Neural cell (in vitro differentiated cells): ENCODE measurements around the gene KATNAL1. TPM values are rescaled to one million over a fixed set of nuclear protein-coding genes. Genes with fewer than 3 reads are reported as not detected.

ENCODE experiments used
- H2AFZ ChIP-seq: fragments of 200-600, 300-800 bp; sonication (generic), shearing (Covaris generic); 2 replicates; pipeline ENCODE4 v1.6.0; 2014; ENCODE audit warnings: low read depth, mild to moderate bottlenecking, antibody characterized with exemption, low read length, moderate library complexity
- H3F3A ChIP-seq: fragments of 200-600 bp; shearing (Covaris generic); 2 replicates; pipeline ENCODE4 v1.6.1; 2016; ENCODE audit warnings: mild to moderate bottlenecking, moderate library complexity, mixed read lengths, antibody characterized with exemption, low read length; ENCODE audit not compliant: insufficient read depth, poor library complexity, severe bottlenecking
- H3K27ac ChIP-seq: fragments of 200-600, 300-800 bp; sonication (generic), shearing (Covaris generic); 2 replicates; pipeline ENCODE4 v1.5.1; 2014; ENCODE audit warnings: mild to moderate bottlenecking, low read length, moderate library complexity
- H3K27me3 ChIP-seq: fragments of 300-800, 200-600 bp; sonication (generic), shearing (Covaris generic); 2 replicates; pipeline ENCODE4 v1.6.0; 2014; ENCODE audit warnings: mild to moderate bottlenecking, low read depth, low read length, moderate library complexity; ENCODE audit not compliant: insufficient read depth
- H3K36me3 ChIP-seq: fragments of 300-800, 200-600 bp; sonication (generic), shearing (Covaris generic); 2 replicates; pipeline ENCODE4 v1.5.1; 2014; ENCODE audit warnings: mild to moderate bottlenecking, antibody characterized with exemption, low read length, moderate library complexity; ENCODE audit not compliant: insufficient read depth
- H3K4me2 ChIP-seq: fragments of 300-800, 200-600 bp; sonication (generic), shearing (Covaris generic); 2 replicates; pipeline ENCODE4 v1.6.0; 2014; ENCODE audit warnings: mild to moderate bottlenecking, low read length
- H3K4me3 ChIP-seq: fragments of 300-800, 200-600 bp; sonication (generic), shearing (Covaris generic); 2 replicates; pipeline ENCODE4 v1.5.1; 2014; ENCODE audit warnings: mild to moderate bottlenecking, low read length, moderate library complexity
- H3K79me2 ChIP-seq: fragments of 200-600 bp; shearing (Covaris generic); replicated peaks from 2 replicates; pipeline ENCODE4 v1.6.0; 2014; ENCODE audit warnings: mild to moderate bottlenecking, low read length, moderate library complexity; ENCODE audit not compliant: insufficient read depth
- H3K9ac ChIP-seq: fragments of 300-800, 200-600 bp; sonication (generic), shearing (Covaris generic); 2 replicates; pipeline ENCODE4 v1.6.1; 2016; ENCODE audit warnings: mild to moderate bottlenecking, low read length, mixed read lengths
- H3K9me2 ChIP-seq: fragments of 200-600 bp; shearing (Covaris generic); 2 replicates; pipeline ENCODE4 v1.6.1; 2016; ENCODE audit warnings: mild to moderate bottlenecking, low read length, mixed read lengths; ENCODE audit not compliant: insufficient read depth
- H3K9me3 ChIP-seq: fragments of 200-600, 300-800 bp; sonication (generic), shearing (Covaris generic); 2 replicates; pipeline ENCODE4 v1.6.1; 2016; ENCODE audit warnings: mild to moderate bottlenecking, mixed run types, low read length, moderate library complexity, mixed read lengths
- H4K20me1 ChIP-seq: fragments of 200-600 bp; shearing (Covaris generic); 2 replicates; pipeline ENCODE4 v1.6.1; 2016; ENCODE audit warnings: mild to moderate bottlenecking, mixed run types; ENCODE audit not compliant: insufficient read depth
- EP300 ChIP-seq: fragments of 450-650 bp; conservative IDR thresholded peaks from 2 replicates; pipeline ENCODE4 v1.6.1; 2014; ENCODE audit warnings: antibody characterized with exemption, mild to moderate bottlenecking, moderate library complexity; ENCODE audit not compliant: poor library complexity, severe bottlenecking
- EZH2 ChIP-seq: fragments of 200-600, 300-800 bp; shearing (Covaris generic), sonication (generic); IDR thresholded peaks from 2 replicates; pipeline ENCODE4 v1.6.1; 2014; ENCODE audit warnings: antibody characterized with exemption, low read length, borderline replicate concordance, mild to moderate bottlenecking; ENCODE audit not compliant: insufficient read depth, poor library complexity, severe bottlenecking
- MXI1 ChIP-seq: fragments of 450-650 bp; conservative IDR thresholded peaks from 2 replicates; pipeline ENCODE4 v1.6.1; 2014; ENCODE audit warnings: antibody characterized with exemption, mild to moderate bottlenecking; ENCODE audit not compliant: poor library complexity, severe bottlenecking
- POLR2AphosphoS5 ChIP-seq: IDR thresholded peaks from 2 replicates; pipeline ENCODE4 v1.6.1; 2012
- RAD21 ChIP-seq: fragments of 450-650 bp; conservative IDR thresholded peaks from 2 replicates; pipeline ENCODE4 v1.6.1; 2014; ENCODE audit warnings: antibody characterized with exemption, mild to moderate bottlenecking, moderate library complexity
- SMC3 ChIP-seq: fragments of 450-650 bp; conservative IDR thresholded peaks from 2 replicates; pipeline ENCODE4 v1.6.1; 2014; ENCODE audit warnings: antibody characterized with exemption, mild to moderate bottlenecking, moderate library complexity; ENCODE audit not compliant: poor library complexity
- TAF1 ChIP-seq: IDR thresholded peaks from 2 replicates; pipeline ENCODE4 v1.6.1; 2012; ENCODE audit warnings: low read depth
- polyA plus RNA-seq: library from polyadenylated mRNA; depleted of rRNA; stranded (reverse); fragments of >200 nt; gene quantifications from 2 replicates; pipeline ENCODE4 v1.2.3, GENCODE V29; 2014
- TF ChIP-seq, protein P1 (sequence below): fragments of 450-650 bp; IDR thresholded peaks from 2 replicates; pipeline ENCODE4 v1.5.1; 2014; ENCODE audit warnings: antibody characterized with exemption, mild to moderate bottlenecking, moderate library complexity; ENCODE audit not compliant: poor library complexity, severe bottlenecking
- TF ChIP-seq, protein P2 (sequence below): IDR thresholded peaks from 2 replicates; pipeline ENCODE4 v1.6.1; 2012; ENCODE audit warnings: borderline replicate concordance

KATNAL1 gene
- polyA plus RNA-seq, 1 donor from 2014 or later: 24.9 TPM

DNA sequence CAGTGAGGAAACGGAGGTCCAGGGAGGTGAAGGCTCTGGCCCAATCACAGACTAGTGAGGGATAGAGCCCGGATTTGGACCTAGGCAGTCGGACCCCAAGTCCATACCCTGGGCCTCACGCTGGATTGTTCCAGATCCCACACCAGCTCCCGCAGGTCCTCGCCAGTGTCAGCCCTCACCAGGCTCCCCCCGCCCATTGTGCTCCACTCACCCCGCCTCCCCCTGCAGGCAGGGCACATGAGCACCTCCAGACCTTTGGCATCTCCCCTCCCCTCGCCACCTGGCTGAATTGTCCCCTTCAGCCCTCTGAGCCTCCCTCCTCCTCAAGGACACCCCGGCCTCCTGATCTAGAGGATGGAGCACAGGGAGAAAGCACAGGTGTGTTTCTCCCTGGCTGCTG lies 152.4 kb downstream of the KATNAL1 start:
- H2AFZ ChIP-seq: no peak overlapping the region
- H3K27me3 ChIP-seq: no peaks in the 10 kb centered on the region
- H3K4me3 ChIP-seq: no peak overlapping the region
- H3K9me3 ChIP-seq: no peaks in the 10 kb centered on the region
- no peaks in the 10 kb centered on the region for H3K36me3 ChIP-seq
- no peaks in the 10 kb centered on the region for H4K20me1 ChIP-seq
- H3K27ac ChIP-seq: no peak overlapping the region
- H3K9ac ChIP-seq: no peak overlapping the region
- no peak overlapping the region for H3K4me2 ChIP-seq
- no peaks in the 10 kb centered on the region for H3K9me2 ChIP-seq
- H3K79me2 ChIP-seq: no peaks in the 10 kb centered on the region
- no peaks in the 10 kb centered on the region for H3F3A ChIP-seq
- TF ChIP-seq MXI1: no peak
- TF ChIP-seq EZH2: no peak
- TF ChIP-seq, protein P1, sequence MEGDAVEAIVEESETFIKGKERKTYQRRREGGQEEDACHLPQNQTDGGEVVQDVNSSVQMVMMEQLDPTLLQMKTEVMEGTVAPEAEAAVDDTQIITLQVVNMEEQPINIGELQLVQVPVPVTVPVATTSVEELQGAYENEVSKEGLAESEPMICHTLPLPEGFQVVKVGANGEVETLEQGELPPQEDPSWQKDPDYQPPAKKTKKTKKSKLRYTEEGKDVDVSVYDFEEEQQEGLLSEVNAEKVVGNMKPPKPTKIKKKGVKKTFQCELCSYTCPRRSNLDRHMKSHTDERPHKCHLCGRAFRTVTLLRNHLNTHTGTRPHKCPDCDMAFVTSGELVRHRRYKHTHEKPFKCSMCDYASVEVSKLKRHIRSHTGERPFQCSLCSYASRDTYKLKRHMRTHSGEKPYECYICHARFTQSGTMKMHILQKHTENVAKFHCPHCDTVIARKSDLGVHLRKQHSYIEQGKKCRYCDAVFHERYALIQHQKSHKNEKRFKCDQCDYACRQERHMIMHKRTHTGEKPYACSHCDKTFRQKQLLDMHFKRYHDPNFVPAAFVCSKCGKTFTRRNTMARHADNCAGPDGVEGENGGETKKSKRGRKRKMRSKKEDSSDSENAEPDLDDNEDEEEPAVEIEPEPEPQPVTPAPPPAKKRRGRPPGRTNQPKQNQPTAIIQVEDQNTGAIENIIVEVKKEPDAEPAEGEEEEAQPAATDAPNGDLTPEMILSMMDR: no peak
- TF ChIP-seq EP300: no peak
- TF ChIP-seq RAD21: no peak
- TF ChIP-seq POLR2AphosphoS5: no peak
- TF ChIP-seq, protein P2, sequence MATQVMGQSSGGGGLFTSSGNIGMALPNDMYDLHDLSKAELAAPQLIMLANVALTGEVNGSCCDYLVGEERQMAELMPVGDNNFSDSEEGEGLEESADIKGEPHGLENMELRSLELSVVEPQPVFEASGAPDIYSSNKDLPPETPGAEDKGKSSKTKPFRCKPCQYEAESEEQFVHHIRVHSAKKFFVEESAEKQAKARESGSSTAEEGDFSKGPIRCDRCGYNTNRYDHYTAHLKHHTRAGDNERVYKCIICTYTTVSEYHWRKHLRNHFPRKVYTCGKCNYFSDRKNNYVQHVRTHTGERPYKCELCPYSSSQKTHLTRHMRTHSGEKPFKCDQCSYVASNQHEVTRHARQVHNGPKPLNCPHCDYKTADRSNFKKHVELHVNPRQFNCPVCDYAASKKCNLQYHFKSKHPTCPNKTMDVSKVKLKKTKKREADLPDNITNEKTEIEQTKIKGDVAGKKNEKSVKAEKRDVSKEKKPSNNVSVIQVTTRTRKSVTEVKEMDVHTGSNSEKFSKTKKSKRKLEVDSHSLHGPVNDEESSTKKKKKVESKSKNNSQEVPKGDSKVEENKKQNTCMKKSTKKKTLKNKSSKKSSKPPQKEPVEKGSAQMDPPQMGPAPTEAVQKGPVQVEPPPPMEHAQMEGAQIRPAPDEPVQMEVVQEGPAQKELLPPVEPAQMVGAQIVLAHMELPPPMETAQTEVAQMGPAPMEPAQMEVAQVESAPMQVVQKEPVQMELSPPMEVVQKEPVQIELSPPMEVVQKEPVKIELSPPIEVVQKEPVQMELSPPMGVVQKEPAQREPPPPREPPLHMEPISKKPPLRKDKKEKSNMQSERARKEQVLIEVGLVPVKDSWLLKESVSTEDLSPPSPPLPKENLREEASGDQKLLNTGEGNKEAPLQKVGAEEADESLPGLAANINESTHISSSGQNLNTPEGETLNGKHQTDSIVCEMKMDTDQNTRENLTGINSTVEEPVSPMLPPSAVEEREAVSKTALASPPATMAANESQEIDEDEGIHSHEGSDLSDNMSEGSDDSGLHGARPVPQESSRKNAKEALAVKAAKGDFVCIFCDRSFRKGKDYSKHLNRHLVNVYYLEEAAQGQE: no peak
- TF ChIP-seq TAF1: no peak
- TF ChIP-seq SMC3: no peak

DNA sequence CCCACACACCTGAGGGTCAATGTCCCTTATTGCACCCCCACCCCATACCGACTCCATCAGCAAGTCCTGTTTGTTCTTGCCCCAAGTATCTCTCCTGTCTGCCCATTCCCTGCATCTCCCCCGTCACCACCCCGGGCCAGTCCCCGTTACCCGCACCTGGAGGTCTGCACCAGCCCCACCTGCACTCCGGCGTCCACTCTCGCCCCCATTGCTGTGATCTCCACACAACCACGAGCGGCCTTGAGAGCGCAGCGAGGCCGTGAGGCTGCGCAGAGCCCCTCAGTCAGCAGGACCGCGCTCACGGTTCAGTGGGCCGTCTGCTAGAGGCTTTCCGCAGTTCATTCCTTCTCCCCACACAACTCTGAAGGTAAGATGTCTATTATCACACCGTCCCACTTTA lies 152.8 kb downstream of the KATNAL1 start:
- no peak overlapping the region for H3K4me2 ChIP-seq
- no peak overlapping the region for H3K27ac ChIP-seq
- no peak overlapping the region for H2AFZ ChIP-seq
- no peaks in the 10 kb centered on the region for H3K27me3 ChIP-seq
- H3K4me3 ChIP-seq: no peak overlapping the region
- no peaks in the 10 kb centered on the region for H3K79me2 ChIP-seq
- no peaks in the 10 kb centered on the region for H3F3A ChIP-seq
- no peaks in the 10 kb centered on the region for H3K36me3 ChIP-seq
- no peaks in the 10 kb centered on the region for H3K9me3 ChIP-seq
- TF ChIP-seq, protein P2: no peak
- no peaks in the 10 kb centered on the region for H4K20me1 ChIP-seq
- no peaks in the 10 kb centered on the region for H3K9me2 ChIP-seq
- H3K9ac ChIP-seq: no peak overlapping the region
